Loucy (cell line): Measurements from ENCODE around the gene MBP.

ENCODE experiments used
- H2AFZ ChIP-seq: fragments of 200-600 bp; sonication (generic); 2 replicates; pipeline ENCODE4 v1.6.0; 2016; ENCODE audit warnings: antibody characterized with exemption, mild to moderate bottlenecking, low read length, moderate library complexity
- H3F3A ChIP-seq: fragments of 200-600 bp; 2 replicates; pipeline ENCODE4 v1.6.0; 2016; ENCODE audit warnings: antibody characterized with exemption, low read depth, mild to moderate bottlenecking
- H3K27me3 ChIP-seq: fragments of 200-600 bp; sonication (generic); 2 replicates; pipeline ENCODE4 v1.6.1; 2014; ENCODE audit warnings: low read length, mild to moderate bottlenecking; ENCODE audit not compliant: insufficient read depth, poor library complexity, severe bottlenecking
- H3K36me3 ChIP-seq: fragments of 200-600 bp; sonication (generic); 2 replicates; pipeline ENCODE4 v1.6.1; 2016; ENCODE audit warnings: low read length; ENCODE audit not compliant: insufficient read depth
- H3K4me1 ChIP-seq: fragments of 200-600 bp; sonication (generic); 2 replicates; pipeline ENCODE4 v1.5.1; 2014; ENCODE audit warnings: low read length, mild to moderate bottlenecking; ENCODE audit not compliant: insufficient read depth, poor library complexity, severe bottlenecking
- H3K4me2 ChIP-seq: fragments of 200-600 bp; sonication (generic); 2 replicates; pipeline ENCODE4 v1.6.0; 2014; ENCODE audit warnings: antibody characterized with exemption, low read length, low read depth, mild to moderate bottlenecking; ENCODE audit not compliant: poor library complexity, severe bottlenecking
- H3K4me3 ChIP-seq: fragments of 200-600 bp; sonication (generic); 2 replicates; pipeline ENCODE4 v1.5.1; 2014; ENCODE audit warnings: low read length, mild to moderate bottlenecking, mixed read lengths; ENCODE audit not compliant: poor library complexity, severe bottlenecking
- H3K79me2 ChIP-seq: fragments of 200-600 bp; sonication (generic); 2 replicates; pipeline ENCODE4 v1.6.1; 2014; ENCODE audit warnings: low read length; ENCODE audit not compliant: insufficient read depth
- H3K9ac ChIP-seq: fragments of 200-600 bp; sonication (generic); 2 replicates; pipeline ENCODE4 v1.6.0; 2014; ENCODE audit warnings: mild to moderate bottlenecking, low read depth, low read length, moderate library complexity; ENCODE audit not compliant: poor library complexity, severe bottlenecking
- H3K9me2 ChIP-seq: fragments of 200-600 bp; sonication (generic); replicated peaks from 2 replicates; pipeline ENCODE4 v1.6.1; 2016; ENCODE audit warnings: low read depth, low read length, mixed read lengths
- H3K9me3 ChIP-seq: fragments of 200-600 bp; sonication (generic); 2 replicates; pipeline ENCODE4 v1.6.1; 2014; ENCODE audit warnings: mild to moderate bottlenecking, antibody characterized with exemption, low read length, low read depth; ENCODE audit not compliant: insufficient read depth
- H4K20me1 ChIP-seq: fragments of 200-600 bp; sonication (generic); 2 replicates; pipeline ENCODE4 v1.6.0; 2014; ENCODE audit warnings: antibody characterized with exemption, low read length, mild to moderate bottlenecking; ENCODE audit not compliant: insufficient read depth, poor library complexity, severe bottlenecking
- EZH2phosphoT487 ChIP-seq: fragments of 200-600 bp; IDR thresholded peaks from 2 replicates; pipeline ENCODE4 v1.6.1; 2018; ENCODE audit warnings: antibody characterized with exemption, mild to moderate bottlenecking, moderate library complexity, borderline replicate concordance
- TF ChIP-seq, protein P1 (sequence below): fragments of 200-600 bp; sonication (generic); conservative IDR thresholded peaks from 2 replicates; pipeline ENCODE4 v1.5.1; 2014; ENCODE audit warnings: mild to moderate bottlenecking, antibody characterized with exemption, low read length

MBP gene

DNA sequence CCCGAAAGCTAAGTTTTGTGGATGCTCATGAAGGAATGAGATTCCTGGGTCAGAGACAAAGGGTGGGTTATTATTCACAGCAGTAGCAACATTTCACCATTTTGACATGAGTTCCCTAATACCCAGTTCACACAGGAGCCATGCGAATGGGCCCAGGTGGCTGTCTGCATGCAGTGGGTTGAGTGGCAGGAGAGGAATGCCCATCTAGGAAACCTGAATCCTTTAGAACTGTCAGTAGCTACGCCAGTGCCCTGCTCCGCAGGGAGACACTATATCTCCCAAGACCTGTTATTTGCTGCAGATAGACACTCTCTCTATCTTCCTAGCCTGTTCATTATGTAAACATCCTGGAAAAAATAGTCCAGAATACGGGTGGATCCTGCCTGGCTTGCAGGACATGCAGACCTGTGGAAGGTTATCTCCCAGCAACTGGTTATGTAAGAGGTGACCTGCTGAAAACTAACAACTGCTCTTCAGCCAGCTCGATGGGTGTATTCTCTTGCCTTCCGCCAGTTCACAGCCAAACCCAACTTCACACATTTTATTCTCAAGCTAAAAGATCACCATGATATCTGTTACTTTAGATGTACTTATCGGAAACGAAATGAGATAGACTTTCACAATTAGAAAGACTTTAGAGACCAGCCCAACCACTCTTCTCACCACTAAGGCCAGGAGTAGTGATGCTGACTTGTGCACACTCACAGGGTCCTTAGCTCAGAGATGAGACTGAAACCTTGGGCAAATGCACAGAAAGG is 59.1 kb downstream of the MBP start:
- peaks cover 35% of the 10 kb centered on the region for H3K4me1 ChIP-seq
- H3K79me2 ChIP-seq, result peaks cover under 1% of the 10 kb centered on the region; the same call in 1 of the 2 replicates
- no peaks in the 10 kb centered on the region for H3K27me3 ChIP-seq
- H3K9ac ChIP-seq, result no peak overlapping the region
- no peak overlapping the region for H3K4me3 ChIP-seq
- no peak overlapping the region for H2AFZ ChIP-seq
- H3K36me3 ChIP-seq, result no peaks in the 10 kb centered on the region
- no peaks in the 10 kb centered on the region for H3K9me3 ChIP-seq
- TF ChIP-seq, protein P1, sequence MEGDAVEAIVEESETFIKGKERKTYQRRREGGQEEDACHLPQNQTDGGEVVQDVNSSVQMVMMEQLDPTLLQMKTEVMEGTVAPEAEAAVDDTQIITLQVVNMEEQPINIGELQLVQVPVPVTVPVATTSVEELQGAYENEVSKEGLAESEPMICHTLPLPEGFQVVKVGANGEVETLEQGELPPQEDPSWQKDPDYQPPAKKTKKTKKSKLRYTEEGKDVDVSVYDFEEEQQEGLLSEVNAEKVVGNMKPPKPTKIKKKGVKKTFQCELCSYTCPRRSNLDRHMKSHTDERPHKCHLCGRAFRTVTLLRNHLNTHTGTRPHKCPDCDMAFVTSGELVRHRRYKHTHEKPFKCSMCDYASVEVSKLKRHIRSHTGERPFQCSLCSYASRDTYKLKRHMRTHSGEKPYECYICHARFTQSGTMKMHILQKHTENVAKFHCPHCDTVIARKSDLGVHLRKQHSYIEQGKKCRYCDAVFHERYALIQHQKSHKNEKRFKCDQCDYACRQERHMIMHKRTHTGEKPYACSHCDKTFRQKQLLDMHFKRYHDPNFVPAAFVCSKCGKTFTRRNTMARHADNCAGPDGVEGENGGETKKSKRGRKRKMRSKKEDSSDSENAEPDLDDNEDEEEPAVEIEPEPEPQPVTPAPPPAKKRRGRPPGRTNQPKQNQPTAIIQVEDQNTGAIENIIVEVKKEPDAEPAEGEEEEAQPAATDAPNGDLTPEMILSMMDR, result no peak
- no peak for TF ChIP-seq EZH2phosphoT487
- no peaks in the 10 kb centered on the region for H3K9me2 ChIP-seq
- no peaks in the 10 kb centered on the region for H3F3A ChIP-seq
- H4K20me1 ChIP-seq, result no peaks in the 10 kb centered on the region
- no peak overlapping the region for H3K4me2 ChIP-seq

DNA sequence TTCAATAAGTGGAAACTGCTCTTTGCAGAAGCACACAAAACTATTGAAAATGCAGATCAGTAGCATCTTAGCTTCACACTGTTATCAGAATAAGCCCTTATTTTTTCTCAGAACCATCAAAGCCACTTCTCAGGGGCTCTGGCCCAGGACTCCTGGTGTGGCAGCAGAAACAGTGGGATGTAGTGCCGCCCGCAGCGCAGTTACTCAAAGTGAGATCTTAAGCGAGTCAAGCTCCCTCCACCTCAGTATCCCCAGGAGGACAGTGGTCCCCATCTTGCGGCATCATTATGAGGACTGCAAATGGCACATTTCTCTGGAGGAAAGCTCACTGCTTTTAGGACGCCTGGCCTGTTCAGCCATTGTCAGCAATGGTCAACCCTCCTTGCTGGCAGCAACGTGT is 60.0 kb downstream of the MBP start:
- no peak overlapping the region for H3K9ac ChIP-seq
- no peaks in the 10 kb centered on the region for H3K9me2 ChIP-seq
- H3K4me2 ChIP-seq, result no peak overlapping the region
- H3F3A ChIP-seq, result no peaks in the 10 kb centered on the region
- H3K4me3 ChIP-seq, result no peak overlapping the region
- H3K36me3 ChIP-seq, result no peaks in the 10 kb centered on the region
- H3K4me1 ChIP-seq, result peaks cover 43% of the 10 kb centered on the region
- no peaks in the 10 kb centered on the region for H3K79me2 ChIP-seq
- H3K9me3 ChIP-seq, result no peaks in the 10 kb centered on the region
- no peaks in the 10 kb centered on the region for H4K20me1 ChIP-seq
- TF ChIP-seq, protein P1, result no peak
- TF ChIP-seq EZH2phosphoT487, result no peak
- H3K27me3 ChIP-seq, result no peaks in the 10 kb centered on the region
- no peak overlapping the region for H2AFZ ChIP-seq

DNA sequence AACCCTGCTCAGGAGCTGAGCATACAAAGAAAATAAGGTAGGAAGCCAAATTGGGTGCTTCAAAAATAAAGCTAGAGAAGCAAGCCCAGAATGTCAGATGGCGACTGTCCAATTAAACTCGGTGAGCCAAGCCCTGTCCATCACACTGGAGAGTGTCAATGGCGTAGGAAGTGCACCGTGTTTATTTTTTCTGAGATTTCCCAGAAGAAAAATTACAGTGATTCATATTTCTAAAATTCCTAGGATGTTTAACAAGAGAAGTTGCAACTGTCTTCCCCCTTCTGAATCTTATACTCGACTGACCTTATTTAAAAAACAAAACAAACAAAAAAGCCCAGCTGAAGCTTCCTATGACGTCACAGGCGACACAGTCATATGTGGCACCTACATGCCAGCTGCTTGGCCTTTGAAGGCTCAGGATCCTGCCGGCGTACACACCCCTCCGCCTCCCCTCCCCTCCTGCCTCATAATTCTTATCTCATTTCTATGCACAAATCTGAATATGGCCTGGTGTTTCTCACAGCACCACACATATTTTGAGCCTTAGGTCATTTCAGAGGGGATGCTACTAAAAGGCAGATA is 60.8 kb downstream of the MBP start:
- H3K9me2 ChIP-seq, result no peaks in the 10 kb centered on the region
- H3K36me3 ChIP-seq, result no peaks in the 10 kb centered on the region
- no peak overlapping the region for H2AFZ ChIP-seq
- H4K20me1 ChIP-seq, result no peaks in the 10 kb centered on the region
- TF ChIP-seq, protein P1, result no peak
- no peak for TF ChIP-seq EZH2phosphoT487
- no peaks in the 10 kb centered on the region for H3K27me3 ChIP-seq
- H3K4me2 ChIP-seq, result no peak overlapping the region
- peaks cover 51% of the 10 kb centered on the region for H3K4me1 ChIP-seq
- H3K9me3 ChIP-seq, result no peaks in the 10 kb centered on the region
- no peak overlapping the region for H3K4me3 ChIP-seq
- no peaks in the 10 kb centered on the region for H3K79me2 ChIP-seq
- H3K9ac ChIP-seq, result peak overlapping the region; percentile 42
- H3F3A ChIP-seq, result no peaks in the 10 kb centered on the region
